B cell (primary cell): ENCODE measurements around the gene PRR14L. TPM values are rescaled to one million over a fixed set of nuclear protein-coding genes. Genes with fewer than 3 reads are reported as not detected.

ENCODE experiments used
- ATAC-seq: fragments of 200-7000 bp; cut with Tn5 transposase; one replicate; pipeline ENCODE4 v1.10.0; 2021; ENCODE audit warnings: low read depth, mild to moderate bottlenecking, moderate number of reproducible peaks, moderate library complexity
- CTCF ChIA-PET: fragments of 350-600 bp; sonication (Branson Sonifier 250); formaldehyde crosslinking; loops from one replicate; lab custom pipeline; 2021; ENCODE audit warnings: antibody characterized with exemption, inconsistent platforms; lab: Charles Lee
- POLR2A ChIA-PET: fragments of 350-600 bp; sonication (Branson Sonifier 250); formaldehyde crosslinking; loops from one replicate; lab custom pipeline; 2021; ENCODE audit warnings: antibody characterized with exemption; lab: Charles Lee
- DNase-seq: peaks from one replicate; pipeline ENCODE4 v3.0.0; 2013
- H2AFZ ChIP-seq: 2 replicates; pipeline ENCODE4 v1.6.1; 2012; ENCODE audit warnings: mild to moderate bottlenecking, low read depth, low read length; ENCODE audit not compliant: insufficient read depth, poor library complexity, severe bottlenecking
- H3K27ac ChIP-seq, 2 donors: 1 replicate in 1 of 2; 2 replicates in 1 of 2; pipeline ENCODE4 v1.5.1; 2012 to 2013; ENCODE audit warnings: low read length in 2 of 2, mild to moderate bottlenecking in 2 of 2, moderate library complexity in 1 of 2
- H3K27me3 ChIP-seq, 4 experiments: fragments of 200-600 bp in 1 of 4; sonication (generic) in 1 of 4; replicated peaks in 1 of 4; 1 replicate in 2 of 4; 2 replicates in 2 of 4; pipeline versions ENCODE4 v1.6.1 to v1.7.0; 2013 to 2016; ENCODE audit warnings: low read length in 3 of 4, mild to moderate bottlenecking in 2 of 4, mixed read lengths in 1 of 4, moderate library complexity in 1 of 4; ENCODE audit not compliant: insufficient read depth in 4 of 4, control insufficient read depth in 3 of 4; ENCODE audit errors: control extremely low read depth in 1 of 4
- H3K36me3 ChIP-seq, 2 experiments: replicated peaks in 1 of 2; 1 replicate in 1 of 2; 2 replicates in 1 of 2; pipeline versions ENCODE4 v1.6.1 to v1.7.1; 2013; ENCODE audit warnings: low read length in 1 of 2; ENCODE audit not compliant: insufficient read depth in 2 of 2, control insufficient read depth in 1 of 2; ENCODE audit errors: control extremely low read depth in 1 of 2, extremely low read depth in 1 of 2
- H3K4me1 ChIP-seq, 2 donors: fragments of 200-600 bp in 1 of 2; sonication (generic) in 1 of 2; 1 replicate in 1 of 2; 2 replicates in 1 of 2; pipeline versions ENCODE4 v1.5.1 to v1.6.1; 2013 to 2017; ENCODE audit warnings: low read length in 2 of 2; ENCODE audit not compliant: control insufficient read depth in 2 of 2, insufficient read depth in 2 of 2
- H3K4me2 ChIP-seq: replicated peaks from 2 replicates; pipeline ENCODE3; 2012; ENCODE audit warnings: mild to moderate bottlenecking, low read depth, low read length; ENCODE audit not compliant: poor library complexity, severe bottlenecking
- H3K4me3 ChIP-seq, 5 experiments: fragments of 200-600 bp in 1 of 5; sonication (generic) in 1 of 5; 1 replicate in 3 of 5; 2 replicates in 2 of 5; pipeline versions ENCODE4 v1.5.1 to v1.7.0; 2011 to 2016; ENCODE audit warnings: low read length in 4 of 5, mild to moderate bottlenecking in 4 of 5, low read depth in 2 of 5, control low read depth in 1 of 5, moderate library complexity in 1 of 5; ENCODE audit not compliant: insufficient read depth in 1 of 5; ENCODE audit errors: control extremely low read depth in 1 of 5, extremely low read depth in 1 of 5
- H3K79me2 ChIP-seq: fragments of 200-600 bp; sonication (generic); one replicate; pipeline ENCODE4 v1.6.0; 2016; ENCODE audit warnings: low read length; ENCODE audit not compliant: control insufficient read depth, insufficient read depth
- H3K9ac ChIP-seq: fragments of 200-600 bp; sonication (generic); 2 replicates; pipeline ENCODE4 v1.6.1; 2017; ENCODE audit warnings: mild to moderate bottlenecking, low read length, moderate library complexity
- H3K9me3 ChIP-seq, 3 donors: one replicate each; pipeline versions ENCODE4 v1.6.1 to v1.7.1; 2013; ENCODE audit warnings: low read length in 2 of 3; ENCODE audit not compliant: control insufficient read depth in 2 of 3, insufficient read depth in 1 of 3; ENCODE audit errors: control extremely low read depth in 1 of 3
- H4K20me1 ChIP-seq: 2 replicates; pipeline ENCODE4 v1.6.0; 2012; ENCODE audit warnings: mild to moderate bottlenecking, low read length; ENCODE audit not compliant: insufficient read depth, control insufficient read depth, poor library complexity, severe bottlenecking
- H3K27ac Mint-ChIP-seq: one replicate; pipeline ENCODE4 v1.8.0; 2021; ENCODE audit warnings: mixed read lengths
- H3K27me3 Mint-ChIP-seq: one replicate; pipeline ENCODE4 v1.8.0; 2021; ENCODE audit warnings: mixed read lengths
- H3K4me1 Mint-ChIP-seq: one replicate; pipeline ENCODE4 v1.8.0; 2021; ENCODE audit warnings: mixed read lengths
- H3K4me3 Mint-ChIP-seq: one replicate; pipeline ENCODE4 v1.8.0; 2021; ENCODE audit warnings: mixed read lengths
- H3K9me3 Mint-ChIP-seq: one replicate; pipeline ENCODE4 v1.8.0; 2022; ENCODE audit warnings: mixed read lengths; ENCODE audit not compliant: insufficient read depth
- CTCF ChIP-seq: fragments of 200-600 bp; IDR thresholded peaks from one replicate; pipeline ENCODE4 v1.8.0; 2022; ENCODE audit warnings: antibody characterized with exemption, mild to moderate bottlenecking
- EZH2 ChIP-seq: IDR thresholded peaks from 2 replicates; pipeline ENCODE4 v1.6.1; 2012; ENCODE audit warnings: borderline replicate concordance, low read depth, mild to moderate bottlenecking, moderate library complexity, low read length; ENCODE audit not compliant: insufficient read depth, poor library complexity, severe bottlenecking
- WGBS: methylation state at CpG from one replicate; pipeline ENCODE4 v1.1.5; 2013; ENCODE audit warnings: missing lambda C conversion rate; ENCODE audit not compliant: insufficient coverage; 5-methylcytosine and 5-hydroxymethylcytosine counted together
- intact Hi-C: fragments of 100-400 bp; cut with micrococcal nuclease; formaldehyde crosslinking; loops from one replicate; pipeline ENCODE4 v1.10.0; 2022
- polyA plus RNA-seq: library from polyadenylated mRNA; depleted of rRNA; stranded (reverse); fragments of >200 nt; gene quantifications from 2 replicates; pipeline ENCODE4 v1.2.3, GENCODE V29; 2012
- total RNA-seq, 2 donors: library from RNA; stranded (reverse); fragments of 120-200 nt in 1 of 2; gene quantifications; 1 replicate in 1 of 2; 2 replicates in 1 of 2; pipeline versions ENCODE4 v1.2.3 to v1.2.4, GENCODE V29; 2013 to 2022

Gene PRR14L
- total and polyA plus RNA-seq, 2 donors (not counting 1 experiment from before 2014, with no cell fraction given): 8.5 to 69.6 TPM

GRCh38 chr22:31659246-31659645 is 90.7 kb downstream of the PRR14L start:
- no peak overlapping the region for H3K4me3 ChIP-seq
- H3K27me3 Mint-ChIP-seq: no peaks in the 10 kb centered on the region
- peaks cover 0 to 4% of the 10 kb centered on the region in 2 experiments for H3K36me3 ChIP-seq
- ATAC-seq: no peak
- no peak for DNase-seq
- ChIA-PET CTCF (no interaction called here), POLR2A (no interaction called here)
- H3K27ac Mint-ChIP-seq: no peak overlapping the region
- no peak overlapping the region for H3K27ac ChIP-seq
- no peaks in the 10 kb centered on the region for H3K9me3 ChIP-seq
- peaks cover 75% of the 10 kb centered on the region for H3K79me2 ChIP-seq
- no peaks in the 10 kb centered on the region for H3K9me3 Mint-ChIP-seq
- TF ChIP-seq CTCF: no peak
- TF ChIP-seq EZH2: no peak
- H3K27me3 ChIP-seq: no peaks in the 10 kb centered on the region
- peaks cover 34% of the 10 kb centered on the region for H4K20me1 ChIP-seq
- no peak overlapping the region for H3K4me2 ChIP-seq
- H3K4me1 ChIP-seq: peaks cover 16 to 21% of the 10 kb centered on the region in 2 donors
- 93% methylated on average over 3 of the region's 7 CpGs for WGBS
- H3K4me3 Mint-ChIP-seq: no peak overlapping the region
- no peak overlapping the region for H2AFZ ChIP-seq
- no peak overlapping the region for H3K9ac ChIP-seq
- intact Hi-C loops: no loop called here
- peaks cover 34% of the 10 kb centered on the region for H3K4me1 Mint-ChIP-seq

- peaks cover 16 to 33% of the 10 kb centered on the region in 2 donors for H3K4me1 ChIP-seq
- intact Hi-C loops: no loop called here
- no peak overlapping the region for H3K4me2 ChIP-seq
- DNase-seq (no peak), ATAC-seq (no peak)
- Mint-ChIP-seq H3K9me3 (no peaks in the 10 kb centered on the region), H3K27me3 (no peaks in the 10 kb centered on the region), H3K27ac (peak overlapping the region; percentile 10), H3K4me1 (peaks cover 56% of the 10 kb centered on the region), H3K4me3 (peak overlapping the region; percentile 24)
- H2AFZ ChIP-seq: no peak overlapping the region
- H3K27me3 ChIP-seq: no peaks in the 10 kb centered on the region
- POLR2A ChIA-PET: interaction anchor here (1.7 kb wide), 1 partner anchor 24 kb away, joined by 5 read pairs; no protein-coding TSS in a partner anchor
- H4K20me1 ChIP-seq: peaks cover 43% of the 10 kb centered on the region
- CTCF ChIA-PET: interaction anchor here (0.7 to 2.9 kb wide), 4 partner anchors 10 to 96 kb away, joined by 3 to 13 read pairs (median 4); partner anchors contain the start of gene PRR14L
- TF ChIP-seq CTCF (no peak), EZH2 (no peak)
- H3K79me2 ChIP-seq: peaks cover 96% of the 10 kb centered on the region
- H3K4me3 ChIP-seq: no peak overlapping the region
- H3K9ac ChIP-seq: no peak overlapping the region
- no peak overlapping the region for H3K27ac ChIP-seq
- 90% methylated on average over 3 of the region's 5 CpGs for WGBS
- H3K36me3 ChIP-seq: peaks cover 2 to 11% of the 10 kb centered on the region in 2 experiments
- no peaks in the 10 kb centered on the region for H3K9me3 ChIP-seq
Measured at GRCh38 chr22:31654408-31654807, 95.5 kb downstream of the PRR14L start.
